Loucy (cell line): ENCODE measurements around the gene VPS13D.

Source experiments
- H2AFZ ChIP-seq: fragments of 200-600 bp; sonication (generic); 2 replicates; pipeline ENCODE4 v1.6.0; 2016; ENCODE audit warnings: antibody characterized with exemption, mild to moderate bottlenecking, low read length, moderate library complexity
- H3F3A ChIP-seq: fragments of 200-600 bp; 2 replicates; pipeline ENCODE4 v1.6.0; 2016; ENCODE audit warnings: antibody characterized with exemption, low read depth, mild to moderate bottlenecking
- H3K27me3 ChIP-seq: fragments of 200-600 bp; sonication (generic); 2 replicates; pipeline ENCODE4 v1.6.1; 2014; ENCODE audit warnings: low read length, mild to moderate bottlenecking; ENCODE audit not compliant: insufficient read depth, poor library complexity, severe bottlenecking
- H3K36me3 ChIP-seq: fragments of 200-600 bp; sonication (generic); 2 replicates; pipeline ENCODE4 v1.6.1; 2016; ENCODE audit warnings: low read length; ENCODE audit not compliant: insufficient read depth
- H3K4me1 ChIP-seq: fragments of 200-600 bp; sonication (generic); 2 replicates; pipeline ENCODE4 v1.5.1; 2014; ENCODE audit warnings: low read length, mild to moderate bottlenecking; ENCODE audit not compliant: insufficient read depth, poor library complexity, severe bottlenecking
- H3K4me2 ChIP-seq: fragments of 200-600 bp; sonication (generic); 2 replicates; pipeline ENCODE4 v1.6.0; 2014; ENCODE audit warnings: antibody characterized with exemption, low read length, low read depth, mild to moderate bottlenecking; ENCODE audit not compliant: poor library complexity, severe bottlenecking
- H3K4me3 ChIP-seq: fragments of 200-600 bp; sonication (generic); 2 replicates; pipeline ENCODE4 v1.5.1; 2014; ENCODE audit warnings: low read length, mild to moderate bottlenecking, mixed read lengths; ENCODE audit not compliant: poor library complexity, severe bottlenecking
- H3K79me2 ChIP-seq: fragments of 200-600 bp; sonication (generic); 2 replicates; pipeline ENCODE4 v1.6.1; 2014; ENCODE audit warnings: low read length; ENCODE audit not compliant: insufficient read depth
- H3K9ac ChIP-seq: fragments of 200-600 bp; sonication (generic); 2 replicates; pipeline ENCODE4 v1.6.0; 2014; ENCODE audit warnings: mild to moderate bottlenecking, low read depth, low read length, moderate library complexity; ENCODE audit not compliant: poor library complexity, severe bottlenecking
- H3K9me2 ChIP-seq: fragments of 200-600 bp; sonication (generic); replicated peaks from 2 replicates; pipeline ENCODE4 v1.6.1; 2016; ENCODE audit warnings: low read depth, low read length, mixed read lengths
- H3K9me3 ChIP-seq: fragments of 200-600 bp; sonication (generic); 2 replicates; pipeline ENCODE4 v1.6.1; 2014; ENCODE audit warnings: mild to moderate bottlenecking, antibody characterized with exemption, low read length, low read depth; ENCODE audit not compliant: insufficient read depth
- H4K20me1 ChIP-seq: fragments of 200-600 bp; sonication (generic); 2 replicates; pipeline ENCODE4 v1.6.0; 2014; ENCODE audit warnings: antibody characterized with exemption, low read length, mild to moderate bottlenecking; ENCODE audit not compliant: insufficient read depth, poor library complexity, severe bottlenecking
- CTCF ChIP-seq: fragments of 200-600 bp; sonication (generic); conservative IDR thresholded peaks from 2 replicates; pipeline ENCODE4 v1.5.1; 2014; ENCODE audit warnings: mild to moderate bottlenecking, antibody characterized with exemption, low read length
- EZH2phosphoT487 ChIP-seq: fragments of 200-600 bp; IDR thresholded peaks from 2 replicates; pipeline ENCODE4 v1.6.1; 2018; ENCODE audit warnings: antibody characterized with exemption, mild to moderate bottlenecking, moderate library complexity, borderline replicate concordance

The VPS13D gene

DNA sequence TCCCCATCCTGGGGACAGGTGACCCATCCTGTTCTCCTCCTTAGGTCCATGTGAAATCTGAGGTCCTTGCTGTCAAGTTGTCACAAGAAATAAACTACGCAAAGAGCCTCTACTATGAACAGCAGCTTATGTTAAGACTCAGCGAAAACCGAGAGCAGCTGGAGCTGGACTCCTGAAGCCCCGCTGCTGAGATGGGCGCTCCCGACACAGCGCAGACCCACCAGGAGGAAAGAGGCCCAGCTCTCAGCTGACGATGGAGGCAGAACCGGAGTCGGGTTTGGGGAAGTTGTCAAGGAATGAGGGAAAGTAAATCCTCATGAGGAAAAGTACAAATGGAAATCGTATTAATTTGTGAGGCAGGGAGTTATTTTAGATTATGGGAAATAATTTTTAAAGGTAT, 279.0 kb downstream of the VPS13D start:
- Histone ChIP-seq H3K9me2 (no peaks in the 10 kb centered on the region), H3K4me1 (peaks cover 12% of the 10 kb centered on the region), H4K20me1 (no peaks in the 10 kb centered on the region), H3K4me3 (no peak overlapping the region), H2AFZ (no peak overlapping the region), H3F3A (no peaks in the 10 kb centered on the region), H3K4me2 (no peak overlapping the region), H3K36me3 (peaks cover 15% of the 10 kb centered on the region; the same call in 1 of the 2 replicates), H3K79me2 (no peaks in the 10 kb centered on the region), H3K9me3 (no peaks in the 10 kb centered on the region), H3K9ac (no peak overlapping the region), H3K27me3 (no peaks in the 10 kb centered on the region)
- no peak for TF ChIP-seq EZH2phosphoT487
- TF ChIP-seq CTCF = no peak

GRCh38 chr1:12511128-12511484, 281.3 kb downstream of the VPS13D start:
- H3K9me3 ChIP-seq = no peaks in the 10 kb centered on the region
- no peak overlapping the region for H3K4me3 ChIP-seq
- H2AFZ ChIP-seq = no peak overlapping the region
- TF ChIP-seq EZH2phosphoT487 (no peak), CTCF (no peak)
- H3K36me3 ChIP-seq = peaks cover 15% of the 10 kb centered on the region; the same call in 1 of the 2 replicates
- no peak overlapping the region for H3K4me2 ChIP-seq
- H3K79me2 ChIP-seq = no peaks in the 10 kb centered on the region
- no peaks in the 10 kb centered on the region for H4K20me1 ChIP-seq
- H3K9me2 ChIP-seq = no peaks in the 10 kb centered on the region
- no peaks in the 10 kb centered on the region for H3K27me3 ChIP-seq
- peaks cover 12% of the 10 kb centered on the region for H3K4me1 ChIP-seq
- H3F3A ChIP-seq = no peaks in the 10 kb centered on the region
- H3K9ac ChIP-seq = no peak overlapping the region

DNA sequence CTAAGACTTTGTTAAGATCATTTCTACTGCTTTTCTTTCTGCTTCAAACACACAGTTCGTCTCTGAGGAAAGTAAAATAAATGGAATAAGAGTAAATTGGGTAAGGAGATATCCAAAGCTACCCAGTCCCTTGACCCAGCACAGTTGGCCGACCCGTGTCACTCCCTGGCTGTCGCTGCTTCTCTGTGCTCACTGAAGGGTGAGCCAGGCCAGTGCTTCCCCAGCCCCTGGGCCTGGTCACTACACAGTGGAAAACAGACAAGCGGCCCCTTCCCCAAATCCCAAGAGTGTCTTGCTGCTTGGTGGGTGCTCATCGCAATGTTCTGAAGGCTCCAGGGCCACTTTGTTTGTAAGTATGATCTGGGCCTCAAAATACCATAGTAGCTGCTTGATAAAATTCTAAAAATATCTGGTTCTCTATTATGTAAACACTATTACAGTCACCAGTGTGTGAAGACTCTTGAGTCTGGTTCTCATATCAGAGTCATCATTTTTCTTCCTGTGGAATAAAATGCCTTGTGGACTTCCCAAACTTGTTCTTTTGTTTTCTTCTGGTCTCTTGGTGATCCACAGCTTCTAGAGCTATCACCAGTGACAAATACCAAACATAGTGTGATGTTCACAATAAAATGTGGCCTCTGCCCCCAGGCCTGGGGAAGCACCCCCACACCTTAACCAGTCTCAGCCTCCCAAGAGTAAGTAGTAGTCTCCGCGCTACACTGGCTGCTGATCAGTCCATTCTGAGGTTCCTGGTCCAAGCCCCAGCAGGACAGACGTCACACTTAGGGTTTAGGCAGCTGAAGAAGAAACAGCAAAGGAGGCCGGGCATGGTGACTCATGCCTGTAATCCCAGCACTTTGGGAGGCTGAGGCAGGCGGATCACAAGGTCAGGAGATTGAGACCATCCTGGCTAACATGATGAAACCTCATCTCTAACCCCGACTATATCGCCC, 282.0 kb downstream of the VPS13D start:
- TF ChIP-seq CTCF (no peak), EZH2phosphoT487 (no peak)
- Histone ChIP-seq H3K4me3 (no peak overlapping the region), H3K79me2 (no peaks in the 10 kb centered on the region), H3K4me2 (no peak overlapping the region), H3K9me3 (no peaks in the 10 kb centered on the region), H3K36me3 (peaks cover 15% of the 10 kb centered on the region; the same call in 1 of the 2 replicates), H4K20me1 (no peaks in the 10 kb centered on the region), H3K9me2 (no peaks in the 10 kb centered on the region), H3K4me1 (peaks cover 12% of the 10 kb centered on the region), H2AFZ (no peak overlapping the region), H3K27me3 (no peaks in the 10 kb centered on the region), H3F3A (no peaks in the 10 kb centered on the region), H3K9ac (no peak overlapping the region)
